ENCODE measurements around the gene ARHGEF11.

GRCh38 chr1:156894711-156895454, 150.7 kb downstream of the ARHGEF11 start:
- TF ChIP-seq POLR2A (IDR thresholded peaks at IDR 0.05; ENCODE audit: low read depth, low read length) (no peak), BHLHE40 (IDR thresholded peaks at IDR 0.05; ENCODE audit: low read depth, low read length) (no peak), SMC3 (IDR thresholded peaks at IDR 0.05; ENCODE audit: low read depth, low read length) (no peak), CTCF (conservative IDR thresholded peaks at IDR 0.05; ENCODE audit: low read depth, low read length) (no peak), MXI1 (IDR thresholded peaks at IDR 0.05; ENCODE audit: borderline replicate concordance, low read depth, low read length) (no peak), RAD21 (IDR thresholded peaks at IDR 0.05; ENCODE audit: low read length) (no peak), RCOR1 (IDR thresholded peaks at IDR 0.05; ENCODE audit: insufficient replicate concordance, low read length) (no peak), FOS (IDR thresholded peaks at IDR 0.05; ENCODE audit: low read depth, low read length) (no peak), CEBPB (IDR thresholded peaks at IDR 0.05; ENCODE audit: low read depth, low read length) (no peak), MAFK (IDR thresholded peaks at IDR 0.05; ENCODE audit: low read depth, low read length) (no peak), MAZ (IDR thresholded peaks at IDR 0.05; ENCODE audit: borderline replicate concordance, low read depth, low read length) (no peak), ELK1 (IDR thresholded peaks at IDR 0.05; ENCODE audit: borderline replicate concordance, low read depth, low read length) (no peak), USF2 (IDR thresholded peaks at IDR 0.05; ENCODE audit: low read depth, low read length) (no peak), CHD1 (IDR thresholded peaks at IDR 0.05; ENCODE audit: low read depth, low read length) (no peak)

All from IMR-90 (cell line).